Measurements from ENCODE around the gene GABRB2.

GABRB2 gene

GRCh38 chr5:161387121-161387520, 159.4 kb downstream of the GABRB2 start:
- no peak overlapping the region for H3K9ac ChIP-seq (ENCODE audit: low read length)
- no peaks in the 10 kb centered on the region for H3K9me2 ChIP-seq (replicated peaks; ENCODE audit: insufficient read depth, low read length)
- H3K4me2 ChIP-seq (ENCODE audit: low read depth, low read length, poor library complexity, severe bottlenecking) = no peak overlapping the region
- no peak overlapping the region for H3K4me3 ChIP-seq (ENCODE audit: insufficient read depth, low read length, poor library complexity, severe bottlenecking)
- no peaks in the 10 kb centered on the region for H3F3A ChIP-seq (ENCODE audit: insufficient read depth)
- H4K20me1 ChIP-seq (ENCODE audit: low read depth, low read length) = no peaks in the 10 kb centered on the region
- H3K36me3 ChIP-seq (ENCODE audit: low read length) = no peaks in the 10 kb centered on the region
- no peaks in the 10 kb centered on the region for H3K79me2 ChIP-seq (ENCODE audit: insufficient read depth, low read length)
- no peaks in the 10 kb centered on the region for H3K9me3 ChIP-seq (ENCODE audit: insufficient read depth, low read length)
- no peak for TF ChIP-seq EZH2phosphoT487 (conservative IDR thresholded peaks at IDR 0.05; ENCODE audit: low read length)
- TF ChIP-seq CTCF (IDR thresholded peaks at IDR 0.05; ENCODE audit: insufficient read depth, low read length, poor library complexity, severe bottlenecking) = no peak
- H2AFZ ChIP-seq (ENCODE audit: low read depth, low read length, severe bottlenecking) = no peak overlapping the region
- no peak overlapping the region for H3K27ac ChIP-seq (ENCODE audit: low read depth, low read length)
- no peaks in the 10 kb centered on the region for H3K27me3 ChIP-seq (ENCODE audit: low read length)

- Histone ChIP-seq H3K27ac (ENCODE audit: low read depth, low read length) (no peak overlapping the region), H3K79me2 (ENCODE audit: insufficient read depth, low read length) (no peaks in the 10 kb centered on the region), H3K27me3 (ENCODE audit: low read length) (no peaks in the 10 kb centered on the region), H4K20me1 (ENCODE audit: low read depth, low read length) (no peaks in the 10 kb centered on the region), H2AFZ (ENCODE audit: low read depth, low read length, severe bottlenecking) (no peak overlapping the region), H3K9me2 (replicated peaks; ENCODE audit: insufficient read depth, low read length) (no peaks in the 10 kb centered on the region), H3F3A (ENCODE audit: insufficient read depth) (no peaks in the 10 kb centered on the region), H3K36me3 (ENCODE audit: low read length) (no peaks in the 10 kb centered on the region), H3K9me3 (ENCODE audit: insufficient read depth, low read length) (no peaks in the 10 kb centered on the region), H3K4me3 (ENCODE audit: insufficient read depth, low read length, poor library complexity, severe bottlenecking) (no peak overlapping the region), H3K4me2 (ENCODE audit: low read depth, low read length, poor library complexity, severe bottlenecking) (no peak overlapping the region), H3K9ac (ENCODE audit: low read length) (no peak overlapping the region)
- TF ChIP-seq EZH2phosphoT487 (conservative IDR thresholded peaks at IDR 0.05; ENCODE audit: low read length) (no peak), CTCF (IDR thresholded peaks at IDR 0.05; ENCODE audit: insufficient read depth, low read length, poor library complexity, severe bottlenecking) (no peak)
These were observed 161.5 kb downstream of the GABRB2 start for GRCh38 chr5:161385027-161385426.

- Histone ChIP-seq H3K9me2 (replicated peaks; ENCODE audit: insufficient read depth, low read length) (no peaks in the 10 kb centered on the region), H3K4me2 (ENCODE audit: low read depth, low read length, poor library complexity, severe bottlenecking) (no peak overlapping the region), H2AFZ (ENCODE audit: low read depth, low read length, severe bottlenecking) (no peak overlapping the region), H3F3A (ENCODE audit: insufficient read depth) (no peaks in the 10 kb centered on the region), H3K9me3 (ENCODE audit: insufficient read depth, low read length) (no peaks in the 10 kb centered on the region), H3K9ac (ENCODE audit: low read length) (no peak overlapping the region), H3K79me2 (ENCODE audit: insufficient read depth, low read length) (no peaks in the 10 kb centered on the region), H3K36me3 (ENCODE audit: low read length) (no peaks in the 10 kb centered on the region), H3K4me3 (ENCODE audit: insufficient read depth, low read length, poor library complexity, severe bottlenecking) (no peak overlapping the region), H4K20me1 (ENCODE audit: low read depth, low read length) (no peaks in the 10 kb centered on the region), H3K27ac (ENCODE audit: low read depth, low read length) (no peak overlapping the region), H3K27me3 (ENCODE audit: low read length) (no peaks in the 10 kb centered on the region)
- TF ChIP-seq EZH2phosphoT487 (conservative IDR thresholded peaks at IDR 0.05; ENCODE audit: low read length) (no peak), CTCF (IDR thresholded peaks at IDR 0.05; ENCODE audit: insufficient read depth, low read length, poor library complexity, severe bottlenecking) (no peak)
These were observed 163.8 kb downstream of the GABRB2 start for GRCh38 chr5:161382685-161383084.

Measured in SU-DHL-6 (cell line).